Stimulated activated CD8-positive, alpha-beta memory T cell treated with anti-CD3 and anti-CD28 coated beads, Interleukin-15, amount 100 ng/mL, for 1 hour (primary cell): ENCODE results near the gene MICAL3.

Source experiments
- DNase-seq: peaks from one replicate; pipeline ENCODE4 v3.0.0-alpha.2; 2020; ENCODE audit warnings: low read depth

MICAL3 gene

GRCh38 chr22:17929909-17930308, 94.5 kb downstream of the MICAL3 start:
- DNase-seq, result no peak

- DNase-seq, result no peak
Observed at GRCh38 chr22:17928391-17928790, 96.0 kb downstream of the MICAL3 start.

- DNase-seq, result no peak
Observed at GRCh38 chr22:17927062-17927461, 97.3 kb downstream of the MICAL3 start.

GRCh38 chr22:17926516-17926915, 97.8 kb downstream of the MICAL3 start:
- DNase-seq, result no peak

- no peak for DNase-seq
Observed at GRCh38 chr22:17925431-17925841, 98.9 kb downstream of the MICAL3 start.

- DNase-seq, result no peak
Observed at GRCh38 chr22:17924735-17925364, 99.5 kb downstream of the MICAL3 start.

- DNase-seq, result no peak
Observed at GRCh38 chr22:17924076-17924475, 100.3 kb downstream of the MICAL3 start.

- no peak for DNase-seq
Observed at GRCh38 chr22:17922925-17923903, 101.1 kb downstream of the MICAL3 start.

GRCh38 chr22:17921871-17922821, 102.2 kb downstream of the MICAL3 start:
- DNase-seq, result no peak

- DNase-seq, result no peak
Observed at GRCh38 chr22:17920992-17921650, 103.2 kb downstream of the MICAL3 start.

- no peak for DNase-seq
Observed at GRCh38 chr22:17920145-17920605, 104.2 kb downstream of the MICAL3 start.

GRCh38 chr22:17919276-17920144, 104.9 kb downstream of the MICAL3 start:
- DNase-seq, result no peak

- no peak for DNase-seq
Observed at GRCh38 chr22:17918840-17919239, 105.5 kb downstream of the MICAL3 start.

- no peak for DNase-seq
Observed at GRCh38 chr22:17917490-17917983, 106.8 kb downstream of the MICAL3 start.

- DNase-seq, result no peak
Observed at GRCh38 chr22:17916226-17916889, 108.0 kb downstream of the MICAL3 start.

- no peak for DNase-seq
Observed at GRCh38 chr22:17915676-17916075, 108.7 kb downstream of the MICAL3 start.

- DNase-seq, result no peak
Observed at GRCh38 chr22:17915188-17915587, 109.2 kb downstream of the MICAL3 start.

- no peak for DNase-seq
Observed at GRCh38 chr22:17914474-17914873, 109.9 kb downstream of the MICAL3 start.

- DNase-seq, result no peak
Observed at GRCh38 chr22:17913801-17914347, 110.5 kb downstream of the MICAL3 start.
